ENCODE data around the gene ANO10.

ANO10 gene

GRCh38 chr3:43326891-43327581, 294.8 kb downstream of the ANO10 start:
- Histone ChIP-seq H3K36me3 (replicated peaks) (no peaks in the 10 kb centered on the region), H3K4me3 (no peak overlapping the region), H3K4me1 (peaks cover 25% of the 10 kb centered on the region), H3K9me3 (no peaks in the 10 kb centered on the region), H3K27me3 (ENCODE audit: low read depth) (no peaks in the 10 kb centered on the region)
- DNase-seq (ENCODE audit: low spot score in 2 of 2), result no peak
- in situ Hi-C loops (cut with MboI; ENCODE audit: low sequenced_read_pairs), result no loop called here

- no peak for DNase-seq (ENCODE audit: low spot score in 2 of 2)
- peaks cover 18% of the 10 kb centered on the region for H3K4me1 ChIP-seq
- H3K36me3 ChIP-seq (replicated peaks), result no peaks in the 10 kb centered on the region
- in situ Hi-C loops (cut with MboI; ENCODE audit: low sequenced_read_pairs), result no loop called here
- H3K27me3 ChIP-seq (ENCODE audit: low read depth), result no peaks in the 10 kb centered on the region
- H3K4me3 ChIP-seq, result no peak overlapping the region
- H3K9me3 ChIP-seq, result no peaks in the 10 kb centered on the region
Measured at GRCh38 chr3:43323541-43323940, 298.3 kb downstream of the ANO10 start.

GRCh38 chr3:43320288-43320687, 301.5 kb downstream of the ANO10 start:
- Histone ChIP-seq H3K9me3 (no peaks in the 10 kb centered on the region), H3K27me3 (ENCODE audit: low read depth) (no peaks in the 10 kb centered on the region), H3K36me3 (replicated peaks) (no peaks in the 10 kb centered on the region), H3K4me1 (peaks cover 12% of the 10 kb centered on the region), H3K4me3 (no peak overlapping the region)
- in situ Hi-C loops (cut with MboI; ENCODE audit: low sequenced_read_pairs), result no loop called here
- no peak for DNase-seq (ENCODE audit: low spot score in 2 of 2)

GRCh38 chr3:43319794-43320193, 302.0 kb downstream of the ANO10 start:
- no peaks in the 10 kb centered on the region for H3K9me3 ChIP-seq
- H3K4me3 ChIP-seq, result no peak overlapping the region
- no peaks in the 10 kb centered on the region for H3K36me3 ChIP-seq (replicated peaks)
- peaks cover 12% of the 10 kb centered on the region for H3K4me1 ChIP-seq
- no peaks in the 10 kb centered on the region for H3K27me3 ChIP-seq (ENCODE audit: low read depth)
- DNase-seq (ENCODE audit: low spot score in 2 of 2), result peak in 1 of 2 experiments; percentile 68
- in situ Hi-C loops (cut with MboI; ENCODE audit: low sequenced_read_pairs), result no loop called here

- H3K4me3 ChIP-seq, result no peak overlapping the region
- H3K36me3 ChIP-seq (replicated peaks), result no peaks in the 10 kb centered on the region
- in situ Hi-C loops (cut with MboI; ENCODE audit: low sequenced_read_pairs), result no loop called here
- peaks cover 12% of the 10 kb centered on the region for H3K4me1 ChIP-seq
- DNase-seq (ENCODE audit: low spot score in 2 of 2), result no peak
- no peaks in the 10 kb centered on the region for H3K9me3 ChIP-seq
- H3K27me3 ChIP-seq (ENCODE audit: low read depth), result no peaks in the 10 kb centered on the region
Measured at GRCh38 chr3:43319376-43319775, 302.4 kb downstream of the ANO10 start.

GRCh38 chr3:43317461-43318316, 304.1 kb downstream of the ANO10 start:
- no peak for DNase-seq (ENCODE audit: low spot score in 2 of 2)

GRCh38 chr3:43316783-43317460, 304.9 kb downstream of the ANO10 start:
- Histone ChIP-seq H3K4me3 (no peak overlapping the region), H3K9me3 (no peaks in the 10 kb centered on the region), H3K36me3 (replicated peaks) (no peaks in the 10 kb centered on the region), H3K4me1 (peaks cover 12% of the 10 kb centered on the region), H3K27me3 (ENCODE audit: low read depth) (no peaks in the 10 kb centered on the region)
- in situ Hi-C loops (cut with MboI; ENCODE audit: low sequenced_read_pairs), result no loop called here
- DNase-seq (ENCODE audit: low spot score in 2 of 2), result no peak

More at GRCh38 chr3:43317461-43318316, 304.1 kb downstream of the ANO10 start:
- H3K36me3 ChIP-seq (replicated peaks), result no peaks in the 10 kb centered on the region
- H3K27me3 ChIP-seq (ENCODE audit: low read depth), result no peaks in the 10 kb centered on the region
- H3K4me3 ChIP-seq, result no peak overlapping the region
- H3K9me3 ChIP-seq, result no peaks in the 10 kb centered on the region
- in situ Hi-C loops (cut with MboI; ENCODE audit: low sequenced_read_pairs), result no loop called here
- peaks cover 12% of the 10 kb centered on the region for H3K4me1 ChIP-seq

All from HAP-1 (cell line).